Activated CD8-positive, alpha-beta T cell treated with anti-CD3 and anti-CD28 coated beads for 36 hours (primary cell): Measurements from ENCODE around the gene NRG3. TPM values are rescaled to one million over a fixed set of nuclear protein-coding genes. Genes with fewer than 3 reads are reported as not detected.

Source experiments
- ATAC-seq: fragments of 200-7000 bp; cut with Tn5 transposase; one replicate; pipeline ENCODE4 v1.10.0; 2021; ENCODE audit warnings: mild to moderate bottlenecking, moderate library complexity
- CTCF ChIA-PET: fragments of 350-600 bp; sonication (Branson Sonifier 250); formaldehyde crosslinking; loops from one replicate; lab custom pipeline; 2021; ENCODE audit warnings: antibody characterized with exemption; lab: Charles Lee
- POLR2A ChIA-PET: fragments of 350-600 bp; sonication (Branson Sonifier 250); formaldehyde crosslinking; loops from one replicate; lab custom pipeline; 2021; ENCODE audit warnings: antibody characterized with exemption; lab: Charles Lee
- DNase-seq: peaks from one replicate; pipeline ENCODE4 v3.0.0-alpha.2; 2020
- H3K27ac Mint-ChIP-seq: one replicate; pipeline ENCODE4 v1.8.0; 2021; ENCODE audit warnings: mild to moderate bottlenecking, mixed read lengths
- H3K27me3 Mint-ChIP-seq: one replicate; pipeline ENCODE4 v1.8.0; 2021; ENCODE audit warnings: mixed read lengths
- H3K36me3 Mint-ChIP-seq: one replicate; pipeline ENCODE4 v1.8.0; 2021; ENCODE audit warnings: low read depth, mixed read lengths
- H3K4me1 Mint-ChIP-seq: one replicate; pipeline ENCODE4 v1.8.0; 2021; ENCODE audit warnings: low read depth, mixed read lengths
- H3K4me3 Mint-ChIP-seq: one replicate; pipeline ENCODE4 v1.8.0; 2021; ENCODE audit warnings: mild to moderate bottlenecking, moderate library complexity, mixed read lengths
- H3K9me3 Mint-ChIP-seq: one replicate; pipeline ENCODE4 v1.8.0; 2021; ENCODE audit warnings: mixed read lengths
- intact Hi-C: fragments of 100-400 bp; cut with micrococcal nuclease; formaldehyde crosslinking; loops from one replicate; pipeline ENCODE4 v1.10.0; 2022
- total RNA-seq, 2 experiments: library from RNA; stranded (reverse); gene quantifications; one replicate each; pipeline ENCODE4 v1.2.3, GENCODE V29; 2021
- TF ChIP-seq, protein P1 (sequence below): fragments of 200-600 bp; IDR thresholded peaks from one replicate; pipeline ENCODE4 v1.8.0; 2022; ENCODE audit warnings: antibody characterized with exemption, mild to moderate bottlenecking

NRG3 gene
- total RNA-seq, 2 experiments from 2014 or later, result not detected

DNA sequence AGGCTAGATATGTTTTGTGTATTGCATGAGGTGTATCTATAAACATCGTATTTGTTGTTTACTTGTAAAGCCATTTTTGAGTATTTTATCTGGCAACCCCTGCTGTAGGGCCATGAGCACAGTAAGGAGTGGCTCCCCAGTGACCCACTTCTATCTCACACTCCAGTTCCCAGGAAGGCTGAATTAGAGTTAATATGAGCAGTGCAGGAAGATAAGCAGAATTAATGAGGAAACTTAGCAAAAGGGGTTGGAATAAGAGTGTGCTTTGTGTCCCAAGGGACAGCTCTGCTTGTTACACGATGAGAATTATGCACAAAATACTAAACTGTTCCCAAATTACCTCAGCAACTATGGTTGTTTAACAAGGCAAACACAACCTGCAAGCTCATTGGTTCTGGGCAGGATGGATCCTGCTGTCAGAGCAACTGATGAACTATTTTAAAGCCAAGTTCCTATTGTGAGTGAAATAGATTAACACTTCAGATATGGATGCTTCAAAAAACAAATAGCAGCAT, 1005.8 kb downstream of the NRG3 start:
- no peak for ATAC-seq
- peaks cover 3% of the 10 kb centered on the region for H3K9me3 Mint-ChIP-seq
- ChIA-PET CTCF (no interaction called here), POLR2A (no interaction called here)
- H3K27ac Mint-ChIP-seq, result no peak overlapping the region
- intact Hi-C loops, result no loop called here
- H3K4me3 Mint-ChIP-seq, result no peak overlapping the region
- no peaks in the 10 kb centered on the region for H3K36me3 Mint-ChIP-seq
- no peak for DNase-seq
- no peaks in the 10 kb centered on the region for H3K27me3 Mint-ChIP-seq
- H3K4me1 Mint-ChIP-seq, result no peaks in the 10 kb centered on the region
- TF ChIP-seq, protein P1, sequence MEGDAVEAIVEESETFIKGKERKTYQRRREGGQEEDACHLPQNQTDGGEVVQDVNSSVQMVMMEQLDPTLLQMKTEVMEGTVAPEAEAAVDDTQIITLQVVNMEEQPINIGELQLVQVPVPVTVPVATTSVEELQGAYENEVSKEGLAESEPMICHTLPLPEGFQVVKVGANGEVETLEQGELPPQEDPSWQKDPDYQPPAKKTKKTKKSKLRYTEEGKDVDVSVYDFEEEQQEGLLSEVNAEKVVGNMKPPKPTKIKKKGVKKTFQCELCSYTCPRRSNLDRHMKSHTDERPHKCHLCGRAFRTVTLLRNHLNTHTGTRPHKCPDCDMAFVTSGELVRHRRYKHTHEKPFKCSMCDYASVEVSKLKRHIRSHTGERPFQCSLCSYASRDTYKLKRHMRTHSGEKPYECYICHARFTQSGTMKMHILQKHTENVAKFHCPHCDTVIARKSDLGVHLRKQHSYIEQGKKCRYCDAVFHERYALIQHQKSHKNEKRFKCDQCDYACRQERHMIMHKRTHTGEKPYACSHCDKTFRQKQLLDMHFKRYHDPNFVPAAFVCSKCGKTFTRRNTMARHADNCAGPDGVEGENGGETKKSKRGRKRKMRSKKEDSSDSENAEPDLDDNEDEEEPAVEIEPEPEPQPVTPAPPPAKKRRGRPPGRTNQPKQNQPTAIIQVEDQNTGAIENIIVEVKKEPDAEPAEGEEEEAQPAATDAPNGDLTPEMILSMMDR, result no peak

DNA sequence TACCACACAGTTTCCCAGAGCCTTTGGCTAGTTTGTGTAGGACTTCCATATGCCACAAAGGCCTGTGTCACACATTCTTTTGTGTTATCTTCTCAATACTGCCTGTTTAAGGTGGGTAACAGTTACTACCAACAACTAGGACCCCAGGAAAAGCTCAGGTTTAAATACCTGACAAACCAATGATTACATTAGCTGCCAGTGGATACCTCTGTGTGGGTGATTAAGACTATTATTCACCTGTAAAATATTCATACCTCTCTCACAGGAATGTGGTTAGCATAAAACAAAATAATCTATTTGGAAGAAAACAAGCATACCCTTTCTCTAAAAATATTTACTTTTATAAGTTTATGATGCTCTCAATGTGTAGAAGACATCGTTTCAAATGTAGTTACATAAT, 1007.7 kb downstream of the NRG3 start:
- H3K27me3 Mint-ChIP-seq, result no peaks in the 10 kb centered on the region
- ChIA-PET CTCF (no interaction called here), POLR2A (no interaction called here)
- peaks cover 5% of the 10 kb centered on the region for H3K9me3 Mint-ChIP-seq
- no peaks in the 10 kb centered on the region for H3K36me3 Mint-ChIP-seq
- TF ChIP-seq, protein P1, result no peak
- no peak for DNase-seq
- intact Hi-C loops, result no loop called here
- ATAC-seq, result no peak
- H3K4me1 Mint-ChIP-seq, result no peaks in the 10 kb centered on the region
- H3K4me3 Mint-ChIP-seq, result no peak overlapping the region
- H3K27ac Mint-ChIP-seq, result no peak overlapping the region

DNA sequence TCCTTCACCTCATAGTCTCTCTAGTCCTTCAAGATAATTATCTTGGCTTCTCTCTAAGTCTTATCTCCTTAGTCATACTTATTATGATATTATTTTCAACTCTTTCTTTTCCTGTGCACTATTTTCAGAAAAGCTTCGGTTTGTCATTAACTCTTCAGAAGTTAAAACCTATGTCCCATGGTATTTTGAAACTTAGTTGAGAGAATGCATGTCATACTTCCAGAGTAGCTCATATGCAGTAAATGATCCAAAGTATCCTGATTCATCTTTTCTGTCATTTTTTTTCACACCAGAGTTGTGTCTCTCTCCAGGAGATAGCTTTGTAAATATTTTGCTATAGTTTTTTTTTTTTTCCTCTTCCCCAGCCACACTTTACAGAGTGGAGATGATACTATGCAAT, 1008.6 kb downstream of the NRG3 start:
- H3K27me3 Mint-ChIP-seq, result no peaks in the 10 kb centered on the region
- H3K36me3 Mint-ChIP-seq, result no peaks in the 10 kb centered on the region
- no peak overlapping the region for H3K27ac Mint-ChIP-seq
- ChIA-PET CTCF (no interaction called here), POLR2A (no interaction called here)
- DNase-seq, result no peak
- no peaks in the 10 kb centered on the region for H3K4me1 Mint-ChIP-seq
- H3K4me3 Mint-ChIP-seq, result no peak overlapping the region
- intact Hi-C loops, result no loop called here
- TF ChIP-seq, protein P1, result no peak
- peaks cover 5% of the 10 kb centered on the region for H3K9me3 Mint-ChIP-seq
- no peak for ATAC-seq

DNA sequence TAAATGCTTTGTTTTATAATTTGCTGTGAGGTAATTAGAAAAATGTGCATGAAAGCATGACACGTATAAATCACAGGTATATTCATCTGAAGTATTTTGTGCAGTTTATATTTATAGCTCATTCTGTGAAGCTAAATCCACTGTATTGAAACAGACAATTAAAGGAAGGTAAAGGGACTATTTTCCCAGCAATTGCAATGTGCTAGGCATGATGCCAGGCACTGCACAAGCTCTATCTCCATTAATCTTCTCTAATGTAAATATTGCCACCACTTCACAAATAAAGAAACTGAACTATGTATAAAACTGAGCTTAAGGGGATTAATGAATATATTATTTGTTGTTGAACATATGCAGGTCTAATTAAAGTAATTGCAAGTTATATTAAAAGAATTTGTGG, 1012.5 kb downstream of the NRG3 start:
- CTCF ChIA-PET, result no interaction called here
- Mint-ChIP-seq H3K9me3 (peaks cover 1% of the 10 kb centered on the region), H3K27me3 (no peaks in the 10 kb centered on the region), H3K4me1 (no peaks in the 10 kb centered on the region), H3K36me3 (no peaks in the 10 kb centered on the region), H3K27ac (no peak overlapping the region), H3K4me3 (no peak overlapping the region)
- TF ChIP-seq, protein P1, result no peak
- no peak for DNase-seq
- intact Hi-C loops, result no loop called here
- POLR2A ChIA-PET, result no interaction called here
- ATAC-seq, result no peak

DNA sequence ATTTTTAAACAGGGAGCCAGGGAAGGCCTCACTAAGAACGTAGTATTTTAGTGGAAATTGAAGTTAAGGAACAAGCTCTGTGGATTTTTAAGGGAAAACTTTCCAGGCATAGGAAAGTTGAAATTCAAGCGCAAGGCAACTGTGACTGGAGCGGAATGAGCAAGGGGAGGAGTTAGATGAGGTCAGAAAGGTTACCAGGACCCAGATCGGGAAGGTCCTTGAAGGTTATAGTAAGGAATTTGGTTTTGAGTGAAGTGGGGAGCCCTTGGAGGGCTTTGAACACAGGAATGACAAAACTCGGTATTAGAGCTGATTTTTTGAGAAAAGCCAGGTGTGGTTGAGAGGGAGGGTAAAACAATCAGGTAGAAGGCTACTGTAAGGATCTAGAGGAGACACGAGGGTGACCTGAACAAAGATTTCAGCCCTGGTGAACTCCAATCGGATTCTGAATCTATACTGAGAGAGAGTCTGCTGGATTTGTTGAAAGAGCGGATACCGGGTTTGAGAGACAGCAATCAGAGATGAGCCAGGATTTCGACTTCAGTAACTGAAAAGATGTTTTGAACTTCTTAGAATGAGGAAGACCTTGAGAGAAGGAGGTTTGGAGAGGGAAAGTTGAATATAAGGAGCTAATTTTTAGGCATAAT, 1013.9 kb downstream of the NRG3 start:
- Mint-ChIP-seq H3K4me3 (no peak overlapping the region), H3K27me3 (no peaks in the 10 kb centered on the region), H3K27ac (no peak overlapping the region), H3K9me3 (peaks cover 1% of the 10 kb centered on the region), H3K36me3 (no peaks in the 10 kb centered on the region), H3K4me1 (no peaks in the 10 kb centered on the region)
- CTCF ChIA-PET, result no interaction called here
- TF ChIP-seq, protein P1, result no peak
- ATAC-seq (no peak), DNase-seq (no peak)
- POLR2A ChIA-PET, result no interaction called here
- intact Hi-C loops, result no loop called here
